Common myeloid progenitor, CD34-positive (primary cell): Measurements from ENCODE around the gene TATDN2.

Experiments used
- CTCF ChIA-PET: fragments of 350-600 bp; sonication (Branson Sonifier 250); formaldehyde crosslinking; loops from one replicate; lab custom pipeline; 2021; ENCODE audit warnings: antibody characterized with exemption; lab: Charles Lee
- POLR2A ChIA-PET: fragments of 350-600 bp; sonication (Branson Sonifier 250); formaldehyde crosslinking; loops from one replicate; lab custom pipeline; 2021; ENCODE audit warnings: antibody characterized with exemption; lab: Charles Lee
- DNase-seq, 3 donors: peaks; one replicate each; pipeline versions ENCODE4 v3.0.0 to v3.0.0-alpha.2; 2013
- H3K27ac ChIP-seq, 2 experiments: 1 replicate in 1 of 2; 2 replicates in 1 of 2; pipeline ENCODE4 v1.7.0; 2013; ENCODE audit warnings: inconsistent platforms in 2 of 2, low read length in 2 of 2, mild to moderate bottlenecking in 2 of 2, low read depth in 1 of 2, moderate library complexity in 1 of 2; ENCODE audit not compliant: severe bottlenecking in 2 of 2, insufficient read depth in 1 of 2, poor library complexity in 1 of 2
- H3K27me3 ChIP-seq, 5 experiments: replicated peaks in 2 of 5; 1 replicate in 3 of 5; 2 replicates in 2 of 5; pipeline versions ENCODE4 v1.6.1 to v1.7.0; 2013; ENCODE audit warnings: low read length in 4 of 5, mild to moderate bottlenecking in 2 of 5, moderate library complexity in 2 of 5, inconsistent platforms in 1 of 5; ENCODE audit not compliant: insufficient read depth in 5 of 5, control insufficient read depth in 4 of 5
- H3K36me3 ChIP-seq, 4 experiments: 1 replicate in 2 of 4; 2 replicates in 2 of 4; pipeline versions ENCODE4 v1.6.1 to v1.7.0; 2013; ENCODE audit warnings: low read length in 3 of 4, control low read depth in 1 of 4, mild to moderate bottlenecking in 1 of 4; ENCODE audit not compliant: control insufficient read depth in 4 of 4, insufficient read depth in 4 of 4
- H3K4me1 ChIP-seq, 4 experiments: 1 replicate in 3 of 4; 2 replicates in 1 of 4; pipeline versions ENCODE4 v1.6.1 to v1.7.1; 2013; ENCODE audit warnings: low read length in 3 of 4, mild to moderate bottlenecking in 3 of 4, control low read depth in 1 of 4, inconsistent platforms in 1 of 4, moderate library complexity in 1 of 4; ENCODE audit not compliant: control insufficient read depth in 4 of 4, insufficient read depth in 4 of 4; ENCODE audit errors: control extremely low read depth in 1 of 4
- H3K4me3 ChIP-seq, 7 experiments: 1 replicate in 4 of 7; 2 replicates in 3 of 7; pipeline versions ENCODE4 v1.5.1 to v1.7.0; 2013; ENCODE audit warnings: mild to moderate bottlenecking in 7 of 7, low read length in 6 of 7, moderate library complexity in 6 of 7, inconsistent platforms in 2 of 7, low read depth in 2 of 7, control low read depth in 1 of 7; ENCODE audit not compliant: insufficient read depth in 4 of 7, control insufficient read depth in 1 of 7; ENCODE audit errors: extremely low read depth in 1 of 7
- H3K9me3 ChIP-seq, 5 experiments: 1 replicate in 4 of 5; 2 replicates in 1 of 5; pipeline versions ENCODE4 v1.6.1 to v1.7.1; 2013; ENCODE audit warnings: low read length in 4 of 5, mild to moderate bottlenecking in 2 of 5, inconsistent platforms in 1 of 5, low read depth in 1 of 5, moderate library complexity in 1 of 5; ENCODE audit not compliant: control insufficient read depth in 4 of 5, insufficient read depth in 2 of 5; ENCODE audit errors: control extremely low read depth in 1 of 5
- WGBS: methylation state at CpG from one replicate; pipeline ENCODE4 v1.1.5; 2013; ENCODE audit not compliant: insufficient coverage; 5-methylcytosine and 5-hydroxymethylcytosine counted together

TATDN2 gene

GRCh38 chr3:10234526-10235230 lies 13.6 kb upstream of the TATDN2 start:
- no peak overlapping the region for H3K27ac ChIP-seq
- H3K9me3 ChIP-seq = no peaks in the 10 kb centered on the region
- peaks cover 0 to 12% (median 3%) of the 10 kb centered on the region in 4 experiments for H3K4me1 ChIP-seq
- no peaks in the 10 kb centered on the region for H3K27me3 ChIP-seq
- POLR2A ChIA-PET = no interaction called here
- 98% methylated on average over 36 of the region's 36 CpGs for WGBS
- H3K4me3 ChIP-seq = no peak overlapping the region
- H3K36me3 ChIP-seq = peaks cover 0 to 10% (median 5%) of the 10 kb centered on the region in 4 experiments
- DNase-seq = no peak
- CTCF ChIA-PET = interaction anchor here (1.4 kb wide), 1 partner anchor 51 kb away, joined by 3 read pairs; no protein-coding TSS in a partner anchor

GRCh38 chr3:10235551-10235950 lies 12.7 kb upstream of the TATDN2 start:
- Histone ChIP-seq H3K36me3 (peaks cover 0 to 10% (median 5%) of the 10 kb centered on the region in 4 experiments), H3K27ac (no peak overlapping the region), H3K4me1 (peaks cover 0 to 12% (median 3%) of the 10 kb centered on the region in 4 experiments), H3K4me3 (no peak overlapping the region), H3K27me3 (no peaks in the 10 kb centered on the region), H3K9me3 (no peaks in the 10 kb centered on the region)
- ChIA-PET CTCF (interaction anchor here (1.4 kb wide), 1 partner anchor 9 kb away, joined by 4 read pairs; no protein-coding TSS in a partner anchor), POLR2A (no interaction called here)
- WGBS = 91% methylated on average over 6 of the region's 6 CpGs
- DNase-seq = no peak

- Histone ChIP-seq H3K9me3 (no peaks in the 10 kb centered on the region), H3K27ac (no peak overlapping the region), H3K4me3 (no peak overlapping the region), H3K27me3 (no peaks in the 10 kb centered on the region), H3K4me1 (peaks cover 0 to 26% (median 4%) of the 10 kb centered on the region in 4 experiments), H3K36me3 (peaks cover 0 to 10% (median 4%) of the 10 kb centered on the region in 4 experiments)
- DNase-seq = peak in 1 of 3 donors; percentile 48
- ChIA-PET CTCF (interaction anchor here (1.2 kb wide), 2 partner anchors 10 to 58 kb away, joined by 3 read pairs; partner anchors contain the start of gene TATDN2), POLR2A (no interaction called here)
- 92% methylated on average over 12 of the region's 15 CpGs for WGBS
These were observed 9.7 kb upstream of the TATDN2 start for GRCh38 chr3:10238345-10239183.

- H3K4me3 ChIP-seq = no peak overlapping the region
- ChIA-PET POLR2A (no interaction called here), CTCF (no interaction called here)
- peaks cover 0 to 26% (median 4%) of the 10 kb centered on the region in 4 experiments for H3K4me1 ChIP-seq
- no peak overlapping the region for H3K27ac ChIP-seq
- peaks cover 0 to 7% (median 3%) of the 10 kb centered on the region in 4 experiments for H3K36me3 ChIP-seq
- no peaks in the 10 kb centered on the region for H3K27me3 ChIP-seq
- H3K9me3 ChIP-seq = peaks cover 0 to 15% (median 2%) of the 10 kb centered on the region in 5 experiments
- no peak for DNase-seq
- 83% methylated on average over 6 of the region's 6 CpGs for WGBS
These were observed 7.5 kb upstream of the TATDN2 start for GRCh38 chr3:10240799-10241198.

- no peaks in the 10 kb centered on the region for H3K27me3 ChIP-seq
- POLR2A ChIA-PET = no interaction called here
- WGBS = 93% methylated on average over 3 of the region's 7 CpGs
- H3K36me3 ChIP-seq = peaks cover 0 to 4% (median 3%) of the 10 kb centered on the region in 4 experiments
- peaks cover 0 to 19% (median 3%) of the 10 kb centered on the region in 5 experiments for H3K9me3 ChIP-seq
- H3K4me1 ChIP-seq = peaks cover 0 to 26% (median 5%) of the 10 kb centered on the region in 4 experiments
- H3K4me3 ChIP-seq = no peak overlapping the region
- peak in 2 of 3 donors; percentile 41 to 43 for DNase-seq
- CTCF ChIA-PET = interaction anchor here (0.6 to 1.7 kb wide), 5 partner anchors 12 to 126 kb away, joined by 3 to 4 read pairs (median 3); no protein-coding TSS in a partner anchor
- H3K27ac ChIP-seq = no peak overlapping the region
These were observed 5.8 kb upstream of the TATDN2 start for GRCh38 chr3:10242182-10243065.

GRCh38 chr3:10244009-10244408 lies 4.2 kb upstream of the TATDN2 start:
- Histone ChIP-seq H3K4me1 (peaks cover 0 to 26% (median 12%) of the 10 kb centered on the region in 4 experiments), H3K36me3 (peaks cover 0 to 3% (median 1%) of the 10 kb centered on the region in 4 experiments), H3K27me3 (no peaks in the 10 kb centered on the region), H3K9me3 (peaks cover 0 to 19% (median 3%) of the 10 kb centered on the region in 5 experiments), H3K27ac (no peak overlapping the region), H3K4me3 (no peak overlapping the region)
- ChIA-PET CTCF (interaction anchor here (1.5 kb wide), 1 partner anchor 14 kb away, joined by 6 read pairs; no protein-coding TSS in a partner anchor), POLR2A (no interaction called here)
- WGBS = no CpG with 5 or more reads among the region's 3 CpGs
- peak in 1 of 3 donors; percentile 42 for DNase-seq
